Astrocyte (in vitro differentiated cells and primary cell): ENCODE measurements around the gene PCBP3. TPM values are rescaled to one million over a fixed set of nuclear protein-coding genes. Genes with fewer than 3 reads are reported as not detected.

Experiments used
- DNase-seq: peaks from one replicate; pipeline ENCODE4 v3.0.0-alpha.2; 2010; ENCODE audit warnings: low read depth
- FAIRE-seq: peaks from 2 replicates; lab custom pipeline; 2011; peaks lifted over from hg19 to GRCh38; lab: Jason Lieb, UNC
- H2AFZ ChIP-seq: 2 replicates; pipeline ENCODE4 v1.6.0; 2012; ENCODE audit warnings: low read depth, low read length, inconsistent platforms
- H3K27ac ChIP-seq: 2 replicates; pipeline ENCODE4 v1.5.1; 2011; ENCODE audit warnings: low read depth, low read length, inconsistent platforms
- H3K27me3 ChIP-seq: 2 replicates; pipeline ENCODE4 v1.6.0; 2011; ENCODE audit warnings: low read length, inconsistent platforms; ENCODE audit not compliant: insufficient read depth
- H3K36me3 ChIP-seq: 2 replicates; pipeline ENCODE4 v1.5.1; 2011; ENCODE audit warnings: low read length, inconsistent platforms; ENCODE audit not compliant: insufficient read depth
- H3K4me1 ChIP-seq: 2 replicates; pipeline ENCODE4 v1.5.1; 2011; ENCODE audit warnings: low read length, inconsistent platforms; ENCODE audit not compliant: insufficient read depth
- H3K4me2 ChIP-seq: 2 replicates; pipeline ENCODE4 v1.6.0; 2012; ENCODE audit warnings: low read length, inconsistent platforms
- H3K4me3 ChIP-seq: 2 replicates; pipeline ENCODE4 v1.5.1; 2011; ENCODE audit warnings: low read depth, mild to moderate bottlenecking, low read length, inconsistent platforms; ENCODE audit not compliant: insufficient read depth
- H3K79me2 ChIP-seq: 2 replicates; pipeline ENCODE4 v1.6.0; 2012; ENCODE audit warnings: mild to moderate bottlenecking, low read length, inconsistent platforms; ENCODE audit not compliant: insufficient read depth
- H3K9ac ChIP-seq: 2 replicates; pipeline ENCODE4 v1.6.0; 2012; ENCODE audit warnings: mild to moderate bottlenecking, low read length, inconsistent platforms
- H3K9me3 ChIP-seq: 2 replicates; pipeline ENCODE4 v1.5.1; 2012; ENCODE audit warnings: low read depth, mild to moderate bottlenecking, low read length, inconsistent platforms; ENCODE audit not compliant: insufficient read depth
- H4K20me1 ChIP-seq: 2 replicates; pipeline ENCODE4 v1.6.0; 2012; ENCODE audit warnings: low read length, inconsistent platforms; ENCODE audit not compliant: insufficient read depth
- H3K27ac Mint-ChIP-seq: one replicate; pipeline ENCODE4 v1.8.0; 2021; ENCODE audit warnings: mild to moderate bottlenecking, mixed read lengths; ENCODE audit not compliant: unreplicated experiment
- H3K27me3 Mint-ChIP-seq: one replicate; pipeline ENCODE4 v1.8.0; 2021; ENCODE audit warnings: low read depth, mixed read lengths; ENCODE audit not compliant: unreplicated experiment
- H3K36me3 Mint-ChIP-seq: one replicate; pipeline ENCODE4 v1.8.0; 2021; ENCODE audit warnings: low read depth, mixed read lengths; ENCODE audit not compliant: unreplicated experiment
- H3K4me1 Mint-ChIP-seq: one replicate; pipeline ENCODE4 v1.8.0; 2021; ENCODE audit warnings: low read depth, mixed read lengths; ENCODE audit not compliant: unreplicated experiment
- H3K4me3 Mint-ChIP-seq: one replicate; pipeline ENCODE4 v1.8.0; 2021; ENCODE audit warnings: mild to moderate bottlenecking, moderate library complexity, mixed read lengths; ENCODE audit not compliant: unreplicated experiment
- H3K9me3 Mint-ChIP-seq: one replicate; pipeline ENCODE4 v1.8.0; 2021; ENCODE audit warnings: mild to moderate bottlenecking, mixed read lengths; ENCODE audit not compliant: unreplicated experiment
- CTCF ChIP-seq: IDR thresholded peaks from 2 replicates; pipeline ENCODE4 v1.5.1; 2011; ENCODE audit warnings: low read depth, mild to moderate bottlenecking, inconsistent platforms, low read length, moderate library complexity; ENCODE audit not compliant: insufficient read depth
- EZH2 ChIP-seq: IDR thresholded peaks from 2 replicates; pipeline ENCODE4 v1.6.1; 2012; ENCODE audit warnings: mild to moderate bottlenecking, low read length, inconsistent platforms; ENCODE audit not compliant: insufficient read depth
- total RNA-seq: library from RNA; stranded (reverse); gene quantifications from 2 replicates; pipeline ENCODE4 v1.2.1, GENCODE V29; 2021

PCBP3 gene
- total RNA-seq, 1 donor from 2014 or later = 1.8 TPM

- H3K9me3 ChIP-seq = no peaks in the 10 kb centered on the region
- no peak overlapping the region for H3K4me3 ChIP-seq
- Mint-ChIP-seq H3K36me3 (peaks cover 3% of the 10 kb centered on the region), H3K9me3 (no peaks in the 10 kb centered on the region), H3K27ac (no peak overlapping the region), H3K4me1 (no peaks in the 10 kb centered on the region), H3K27me3 (peaks cover 15% of the 10 kb centered on the region), H3K4me3 (no peak overlapping the region)
- H3K27me3 ChIP-seq = no peaks in the 10 kb centered on the region
- H3K27ac ChIP-seq = no peak overlapping the region
- H3K4me2 ChIP-seq = no peak overlapping the region
- peaks cover under 1% of the 10 kb centered on the region for H4K20me1 ChIP-seq
- H2AFZ ChIP-seq = no peak overlapping the region
- no peak overlapping the region for H3K9ac ChIP-seq
- no peak for FAIRE-seq
- no peaks in the 10 kb centered on the region for H3K36me3 ChIP-seq
- TF ChIP-seq CTCF = no peak
- no peak for TF ChIP-seq EZH2
- H3K79me2 ChIP-seq = no peaks in the 10 kb centered on the region
- H3K4me1 ChIP-seq = no peaks in the 10 kb centered on the region
- no peak for DNase-seq
These were observed 109.9 kb downstream of the PCBP3 start for GRCh38 chr21:45753445-45753844.

- no peak overlapping the region for H3K4me3 Mint-ChIP-seq
- TF ChIP-seq CTCF (no peak), EZH2 (no peak)
- Histone ChIP-seq H3K27ac (no peak overlapping the region), H3K4me1 (no peaks in the 10 kb centered on the region), H3K9me3 (no peaks in the 10 kb centered on the region), H4K20me1 (no peaks in the 10 kb centered on the region), H3K36me3 (no peaks in the 10 kb centered on the region), H3K4me2 (no peak overlapping the region), H3K79me2 (no peaks in the 10 kb centered on the region), H2AFZ (no peak overlapping the region), H3K9ac (no peak overlapping the region), H3K27me3 (no peaks in the 10 kb centered on the region), H3K4me3 (no peak overlapping the region)
- no peak overlapping the region for H3K27ac Mint-ChIP-seq
- peaks cover 2% of the 10 kb centered on the region for H3K36me3 Mint-ChIP-seq
- H3K4me1 Mint-ChIP-seq = no peaks in the 10 kb centered on the region
- FAIRE-seq (no peak), DNase-seq (no peak)
- peaks cover 2% of the 10 kb centered on the region for H3K9me3 Mint-ChIP-seq
- H3K27me3 Mint-ChIP-seq = no peaks in the 10 kb centered on the region
These were observed 112.5 kb downstream of the PCBP3 start for GRCh38 chr21:45756029-45756428.

GRCh38 chr21:45756669-45757068 is 113.1 kb downstream of the PCBP3 start:
- Histone ChIP-seq H3K79me2 (no peaks in the 10 kb centered on the region), H4K20me1 (no peaks in the 10 kb centered on the region), H3K4me3 (no peak overlapping the region), H3K36me3 (no peaks in the 10 kb centered on the region), H3K4me1 (no peaks in the 10 kb centered on the region), H3K27me3 (no peaks in the 10 kb centered on the region), H3K27ac (no peak overlapping the region), H3K9me3 (no peaks in the 10 kb centered on the region), H2AFZ (no peak overlapping the region), H3K4me2 (no peak overlapping the region), H3K9ac (no peak overlapping the region)
- no peaks in the 10 kb centered on the region for H3K4me1 Mint-ChIP-seq
- peaks cover 2% of the 10 kb centered on the region for H3K27me3 Mint-ChIP-seq
- no peak for TF ChIP-seq EZH2
- no peak for TF ChIP-seq CTCF
- no peak for DNase-seq
- H3K9me3 Mint-ChIP-seq = peaks cover 2% of the 10 kb centered on the region
- FAIRE-seq = no peak
- H3K27ac Mint-ChIP-seq = no peak overlapping the region
- H3K4me3 Mint-ChIP-seq = no peak overlapping the region
- H3K36me3 Mint-ChIP-seq = peaks cover 2% of the 10 kb centered on the region
